ENCODE measurements around the gene TFR2.

Gene TFR2

DNA sequence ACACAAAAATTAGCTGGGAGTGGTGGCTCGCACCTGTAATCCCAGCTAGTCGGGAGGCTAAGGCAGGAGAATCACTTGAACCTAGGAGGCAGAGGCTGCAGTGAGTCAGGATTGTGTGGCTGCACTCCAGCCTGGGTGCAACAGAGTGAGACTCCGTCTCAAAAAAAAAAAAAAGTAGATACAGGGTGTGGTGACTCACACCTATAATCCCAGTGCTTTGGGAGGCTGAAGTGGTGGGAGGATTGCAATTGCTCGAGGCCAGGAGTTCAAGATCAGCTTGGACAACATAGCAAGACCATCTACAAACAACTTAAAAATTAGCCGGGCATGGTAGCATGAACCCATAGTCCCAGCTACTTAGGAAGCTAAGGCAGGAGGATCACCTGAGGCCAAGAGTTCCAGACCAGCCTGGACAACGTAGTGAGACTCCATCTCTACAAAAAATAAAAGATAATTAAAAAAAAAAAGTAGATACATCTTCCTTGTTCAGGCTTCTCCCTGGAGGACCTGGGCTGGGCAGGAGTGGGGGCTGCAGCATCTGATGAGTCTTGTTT lies 27.0 kb downstream of the TFR2 start:
- H3K27ac Mint-ChIP-seq, result no peak overlapping the region
- H3K4me3 Mint-ChIP-seq, result no peak overlapping the region
- no peaks in the 10 kb centered on the region for H3K27me3 Mint-ChIP-seq
- peaks cover 12% of the 10 kb centered on the region for H3K4me1 Mint-ChIP-seq (ENCODE audit: low read depth)
- no peaks in the 10 kb centered on the region for H3K36me3 Mint-ChIP-seq (ENCODE audit: low read depth)
- no peaks in the 10 kb centered on the region for H3K9me3 Mint-ChIP-seq

GRCh38 chr7:100613412-100614175 lies 27.8 kb downstream of the TFR2 start:
- no peak overlapping the region for H3K27ac Mint-ChIP-seq
- no peaks in the 10 kb centered on the region for H3K36me3 Mint-ChIP-seq (ENCODE audit: low read depth)
- no peaks in the 10 kb centered on the region for H3K9me3 Mint-ChIP-seq
- H3K27me3 Mint-ChIP-seq, result no peaks in the 10 kb centered on the region
- peaks cover 12% of the 10 kb centered on the region for H3K4me1 Mint-ChIP-seq (ENCODE audit: low read depth)
- H3K4me3 Mint-ChIP-seq, result peak overlapping the region; percentile 77

DNA sequence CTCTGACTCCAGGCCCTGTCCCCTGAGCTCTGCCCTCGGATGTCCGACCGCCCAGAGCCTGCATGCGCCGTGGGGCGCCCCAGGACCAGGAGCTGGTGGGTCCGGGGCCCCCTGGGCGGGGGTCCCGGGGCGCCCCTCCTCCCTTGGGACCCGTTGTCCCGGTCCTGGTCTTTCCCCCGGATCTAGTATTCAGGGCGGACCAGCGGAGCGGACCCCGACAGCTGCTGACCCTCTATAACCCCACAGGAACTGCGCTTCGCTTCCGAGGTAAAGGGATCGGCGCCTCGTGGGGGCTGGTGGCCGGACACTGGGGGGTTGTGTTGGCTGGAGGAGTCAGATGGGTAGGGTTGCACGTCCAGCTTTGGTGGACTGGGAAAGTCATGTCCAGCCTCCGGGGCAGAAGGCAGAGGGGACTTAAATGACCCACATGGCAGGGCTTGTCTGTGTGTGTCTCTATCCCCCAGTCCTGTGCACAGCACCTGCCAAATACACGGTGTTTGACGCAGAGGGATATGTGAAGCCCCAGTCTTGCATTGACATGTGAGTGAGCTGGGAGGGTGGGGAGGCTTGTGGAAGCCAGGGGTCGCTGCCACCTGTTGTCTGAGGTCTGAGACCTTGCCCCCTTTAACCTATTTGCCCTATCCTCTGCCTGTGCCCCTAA lies 28.5 kb downstream of the TFR2 start:
- Mint-ChIP-seq H3K9me3 (no peaks in the 10 kb centered on the region), H3K27me3 (no peaks in the 10 kb centered on the region), H3K36me3 (ENCODE audit: low read depth) (no peaks in the 10 kb centered on the region), H3K27ac (peak overlapping the region; percentile 49), H3K4me1 (ENCODE audit: low read depth) (peaks cover 12% of the 10 kb centered on the region), H3K4me3 (peak overlapping the region; percentile 85)

GRCh38 chr7:100611983-100612729 lies 29.2 kb downstream of the TFR2 start, which contains the start of gene MOSPD3:
Gene MOSPD3 (plus strand): TSS chr7:100612540. CDS start chr7:100612792, 252 bp downstream.
- H3K27ac Mint-ChIP-seq, result peak within 1 kb of the TSS; percentile 95
- peaks cover 12% of the 10 kb centered on the region for H3K4me1 Mint-ChIP-seq (ENCODE audit: low read depth)
- H3K9me3 Mint-ChIP-seq, result no peaks in the 10 kb centered on the region
- H3K36me3 Mint-ChIP-seq (ENCODE audit: low read depth), result no peaks in the 10 kb centered on the region
- peak within 1 kb of the TSS; percentile 85 for H3K4me3 Mint-ChIP-seq
- H3K27me3 Mint-ChIP-seq, result no peaks in the 10 kb centered on the region

DNA sequence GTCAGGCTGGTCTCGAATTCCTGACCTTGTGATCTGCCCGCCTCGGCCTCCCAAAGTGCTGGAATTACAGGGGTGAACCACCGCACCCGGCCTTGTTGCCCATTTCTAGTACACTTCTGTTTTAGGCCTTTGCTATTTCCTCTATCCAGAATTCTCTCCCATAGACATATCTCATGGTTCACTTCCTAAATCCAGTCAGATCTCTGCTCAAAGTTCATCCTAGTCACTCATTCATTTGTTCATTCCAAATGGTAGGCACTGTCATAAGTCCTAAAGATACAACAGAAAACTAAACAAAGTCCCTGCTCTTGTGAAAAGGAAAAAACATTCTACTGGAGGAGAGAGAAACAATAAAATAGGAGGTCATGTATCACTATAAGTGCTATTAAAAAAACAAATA lies 31.4 kb downstream of the TFR2 start:
- Mint-ChIP-seq H3K36me3 (ENCODE audit: low read depth) (no peaks in the 10 kb centered on the region), H3K4me1 (ENCODE audit: low read depth) (peaks cover 23% of the 10 kb centered on the region), H3K4me3 (no peak overlapping the region), H3K27me3 (no peaks in the 10 kb centered on the region), H3K27ac (no peak overlapping the region), H3K9me3 (no peaks in the 10 kb centered on the region)

GRCh38 chr7:100607111-100607510 lies 34.2 kb downstream of the TFR2 start:
- Mint-ChIP-seq H3K27ac (no peak overlapping the region), H3K27me3 (no peaks in the 10 kb centered on the region), H3K4me3 (no peak overlapping the region), H3K4me1 (ENCODE audit: low read depth) (peaks cover 25% of the 10 kb centered on the region), H3K9me3 (no peaks in the 10 kb centered on the region), H3K36me3 (ENCODE audit: low read depth) (no peaks in the 10 kb centered on the region)

DNA sequence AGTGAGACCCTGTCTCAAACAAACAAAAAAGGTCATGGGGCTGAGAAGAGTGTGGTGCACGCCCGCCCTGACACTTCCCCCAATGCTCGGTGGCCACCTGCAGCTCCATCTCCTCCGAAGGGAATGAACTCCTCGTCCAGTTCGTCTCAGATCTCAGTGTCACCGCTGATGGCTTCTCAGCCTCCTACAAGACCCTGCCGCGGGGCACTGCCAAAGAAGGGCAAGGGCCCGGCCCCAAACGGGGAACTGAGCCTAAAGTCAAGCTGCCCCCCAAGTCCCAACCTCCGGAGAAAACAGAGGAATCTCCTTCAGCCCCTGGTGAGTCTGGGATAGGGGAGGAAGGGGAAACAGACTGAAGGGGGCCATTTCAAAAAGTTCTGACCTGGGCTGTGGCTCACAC lies 35.0 kb downstream of the TFR2 start:
- Mint-ChIP-seq H3K9me3 (no peaks in the 10 kb centered on the region), H3K4me3 (no peak overlapping the region), H3K27ac (no peak overlapping the region), H3K27me3 (no peaks in the 10 kb centered on the region), H3K36me3 (ENCODE audit: low read depth) (no peaks in the 10 kb centered on the region), H3K4me1 (ENCODE audit: low read depth) (peaks cover 22% of the 10 kb centered on the region)

GRCh38 chr7:100604976-100605911 lies 36.1 kb downstream of the TFR2 start:
- Mint-ChIP-seq H3K4me1 (ENCODE audit: low read depth) (peaks cover 22% of the 10 kb centered on the region), H3K4me3 (peak overlapping the region; percentile 73), H3K27me3 (no peaks in the 10 kb centered on the region), H3K9me3 (no peaks in the 10 kb centered on the region), H3K36me3 (ENCODE audit: low read depth) (no peaks in the 10 kb centered on the region), H3K27ac (no peak overlapping the region)

DNA sequence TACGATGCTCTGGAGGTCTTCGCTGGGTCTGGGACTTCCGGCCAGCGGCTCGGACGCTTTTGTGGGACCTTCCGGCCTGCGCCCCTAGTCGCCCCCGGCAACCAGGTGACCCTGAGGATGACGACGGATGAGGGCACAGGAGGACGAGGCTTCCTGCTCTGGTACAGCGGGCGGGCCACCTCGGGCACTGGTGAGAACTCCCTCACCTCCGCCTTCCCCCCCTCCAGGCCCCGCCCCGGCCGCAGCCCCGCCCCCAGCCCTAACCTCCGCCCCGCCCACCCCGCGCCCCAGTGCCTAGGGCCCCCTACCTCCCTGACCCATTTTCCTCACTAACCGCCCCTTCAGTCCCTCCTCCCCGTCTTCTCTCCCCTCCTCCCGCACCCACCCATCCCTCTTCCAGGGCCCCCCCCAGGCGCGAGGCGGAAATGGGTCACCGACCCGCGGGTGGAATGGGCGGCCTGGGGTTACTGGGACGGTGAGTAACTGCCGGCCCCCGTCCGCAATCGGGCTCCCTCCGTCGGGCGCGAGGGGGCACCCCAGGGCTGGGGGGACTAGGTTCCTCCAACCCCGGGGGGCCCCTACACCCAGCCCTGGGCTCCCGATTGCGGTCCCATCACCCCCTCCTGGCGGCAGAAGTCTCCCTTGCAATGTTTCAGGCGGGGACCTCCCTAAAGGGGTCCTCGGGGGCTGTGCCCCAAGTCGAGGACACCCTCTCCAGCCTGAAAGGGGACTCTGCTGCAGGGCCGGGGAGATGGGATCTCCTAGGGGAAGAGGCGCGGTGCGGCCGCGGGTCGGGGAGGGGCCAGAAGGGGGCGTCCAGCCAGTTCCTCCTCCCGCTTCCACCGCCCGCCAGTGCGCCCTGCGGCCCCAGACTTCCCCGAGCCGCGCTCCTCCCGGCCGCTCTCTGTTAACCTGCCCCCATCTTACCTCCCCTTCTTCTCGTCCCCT lies 37.0 kb downstream of the TFR2 start:
- Mint-ChIP-seq H3K27me3 (no peaks in the 10 kb centered on the region), H3K4me3 (peak overlapping the region; percentile 82), H3K9me3 (no peaks in the 10 kb centered on the region), H3K36me3 (ENCODE audit: low read depth) (no peaks in the 10 kb centered on the region), H3K4me1 (ENCODE audit: low read depth) (peaks cover 22% of the 10 kb centered on the region), H3K27ac (peak overlapping the region; percentile 76)

GRCh38 chr7:100603726-100604027 lies 37.7 kb downstream of the TFR2 start:
- peak overlapping the region; percentile 82 for H3K4me3 Mint-ChIP-seq
- H3K4me1 Mint-ChIP-seq (ENCODE audit: low read depth), result peaks cover 22% of the 10 kb centered on the region
- no peaks in the 10 kb centered on the region for H3K27me3 Mint-ChIP-seq
- no peaks in the 10 kb centered on the region for H3K9me3 Mint-ChIP-seq
- H3K27ac Mint-ChIP-seq, result peak overlapping the region; percentile 76
- no peaks in the 10 kb centered on the region for H3K36me3 Mint-ChIP-seq (ENCODE audit: low read depth)

DNA sequence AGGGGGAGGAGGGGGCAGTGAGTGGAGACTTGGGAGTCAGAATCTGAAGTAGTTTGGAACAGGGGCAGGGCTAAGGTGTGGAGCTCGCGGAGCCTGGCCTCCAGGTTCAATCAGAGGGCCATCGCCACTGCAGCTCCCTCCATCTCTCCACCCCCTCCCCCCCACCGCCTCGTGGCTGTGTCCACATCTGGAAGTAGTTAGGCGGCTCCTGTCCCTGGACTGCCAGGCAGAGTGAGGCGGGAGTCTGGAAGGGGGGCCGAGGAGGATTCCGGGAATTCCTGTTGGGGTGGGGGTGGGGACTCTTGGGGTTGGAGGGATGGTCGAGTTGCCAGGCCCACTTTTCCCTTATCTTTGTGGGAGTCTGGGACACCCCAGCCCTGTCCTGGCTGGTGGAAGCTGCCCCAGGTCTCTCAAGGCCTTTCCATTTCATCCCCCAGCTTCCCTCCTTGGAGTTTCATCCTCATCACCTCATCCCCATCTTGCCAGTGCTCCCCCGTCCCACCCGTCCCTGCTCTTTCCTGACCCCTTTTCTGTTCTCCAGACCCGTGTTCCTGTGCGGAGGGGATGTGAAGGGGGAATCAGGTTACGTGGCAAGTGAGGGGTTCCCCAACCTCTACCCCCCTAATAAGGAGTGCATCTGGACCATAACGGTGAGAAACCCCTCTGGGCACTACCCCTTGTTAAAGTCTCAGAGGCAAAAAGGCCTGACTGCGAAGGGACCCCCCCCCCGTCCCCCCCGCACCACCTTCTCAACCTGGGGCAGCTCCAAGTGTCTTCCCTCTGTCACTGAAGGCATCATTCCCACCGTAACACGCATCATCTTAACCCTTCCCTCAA lies 38.2 kb downstream of the TFR2 start:
- H3K9me3 Mint-ChIP-seq, result no peaks in the 10 kb centered on the region
- no peaks in the 10 kb centered on the region for H3K27me3 Mint-ChIP-seq
- peaks cover 22% of the 10 kb centered on the region for H3K4me1 Mint-ChIP-seq (ENCODE audit: low read depth)
- peak overlapping the region; percentile 76 for H3K27ac Mint-ChIP-seq
- H3K4me3 Mint-ChIP-seq, result peak overlapping the region; percentile 82
- no peaks in the 10 kb centered on the region for H3K36me3 Mint-ChIP-seq (ENCODE audit: low read depth)

DNA sequence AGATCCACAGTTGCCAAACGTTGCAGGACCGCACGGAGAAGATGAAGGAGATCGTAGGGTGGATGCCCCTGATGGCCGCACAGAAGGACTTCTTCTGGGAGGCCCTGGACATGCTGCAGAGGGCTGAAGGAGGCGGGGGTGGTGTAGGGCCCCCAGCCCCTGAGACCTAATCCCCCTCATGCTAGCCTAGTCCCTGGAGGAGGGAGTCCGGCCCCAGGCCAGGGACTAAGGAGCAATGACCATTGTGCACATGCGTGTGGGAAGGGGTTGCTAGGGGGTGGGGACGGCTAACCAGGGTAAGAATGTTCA lies 40.7 kb downstream of the TFR2 start:
- Mint-ChIP-seq H3K4me3 (no peak overlapping the region), H3K36me3 (ENCODE audit: low read depth) (no peaks in the 10 kb centered on the region), H3K27ac (no peak overlapping the region), H3K27me3 (no peaks in the 10 kb centered on the region), H3K9me3 (no peaks in the 10 kb centered on the region), H3K4me1 (ENCODE audit: low read depth) (peaks cover 18% of the 10 kb centered on the region)

All from stimulated activated naive CD8-positive, alpha-beta T cell treated with anti-CD3 and anti-CD28 coated beads, Interleukin-15, Interleukin-2, amounts not matched to agents 100 ng/mL and 50 ng/mL, for 24 hours (primary cell).